T-helper 9 cell (primary cell): ENCODE data around the gene MAP2K6.
"Not testable (repeated sequence)": the region's sequence is repeated elsewhere in the genome, so short reads cannot be mapped to it uniquely, and the experiment has no call there.

ENCODE experiments used
- DNase-seq: peaks from one replicate; pipeline ENCODE4 v3.0.0-alpha.2; 2020

The MAP2K6 gene

DNA sequence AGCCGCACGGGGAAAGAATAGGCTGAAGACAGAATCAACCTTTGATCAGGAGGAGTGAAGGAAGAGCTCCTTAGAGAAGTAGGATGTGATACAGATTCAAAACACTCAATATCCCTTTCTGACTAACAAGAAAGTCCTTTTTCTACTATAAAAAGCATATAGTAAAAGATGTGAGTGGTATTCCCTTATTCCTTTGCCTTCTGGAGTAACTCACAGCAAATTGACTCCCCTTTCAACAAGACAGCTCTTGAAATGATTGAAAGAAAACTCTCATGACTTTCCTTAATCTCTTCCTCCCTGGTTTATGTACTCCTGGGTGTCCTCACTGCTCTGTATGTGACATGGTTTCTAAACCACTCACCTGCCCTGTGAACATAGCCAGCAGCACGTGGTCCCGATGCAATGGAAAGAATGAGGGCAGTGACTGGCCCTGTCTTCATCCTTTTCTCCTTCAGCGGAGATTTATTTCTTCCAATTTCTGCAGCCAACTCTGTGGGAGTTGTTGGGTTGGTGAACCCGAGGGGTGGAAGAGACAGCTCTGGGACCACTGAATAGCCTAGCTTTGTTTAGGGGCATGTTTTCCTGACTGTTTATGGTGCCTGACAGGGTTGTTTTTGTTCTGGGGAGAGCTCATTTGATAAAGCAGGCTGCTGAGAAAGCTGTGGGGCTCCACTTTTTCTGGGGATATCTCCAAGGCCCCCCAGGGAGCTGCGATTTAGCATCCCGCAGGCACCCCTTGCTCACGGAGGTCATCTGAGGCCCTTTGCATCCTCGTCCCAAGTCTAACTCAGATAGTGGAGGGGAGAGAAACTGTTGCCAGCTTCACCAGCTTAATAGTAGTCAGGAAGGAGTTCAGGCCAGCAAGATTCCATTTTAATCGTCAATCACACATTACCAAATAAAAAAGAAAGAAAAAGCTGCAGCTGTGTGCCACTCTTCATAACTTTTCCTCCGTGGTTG is 46.7 kb downstream of the MAP2K6 start:
- DNase-seq: no peak

DNA sequence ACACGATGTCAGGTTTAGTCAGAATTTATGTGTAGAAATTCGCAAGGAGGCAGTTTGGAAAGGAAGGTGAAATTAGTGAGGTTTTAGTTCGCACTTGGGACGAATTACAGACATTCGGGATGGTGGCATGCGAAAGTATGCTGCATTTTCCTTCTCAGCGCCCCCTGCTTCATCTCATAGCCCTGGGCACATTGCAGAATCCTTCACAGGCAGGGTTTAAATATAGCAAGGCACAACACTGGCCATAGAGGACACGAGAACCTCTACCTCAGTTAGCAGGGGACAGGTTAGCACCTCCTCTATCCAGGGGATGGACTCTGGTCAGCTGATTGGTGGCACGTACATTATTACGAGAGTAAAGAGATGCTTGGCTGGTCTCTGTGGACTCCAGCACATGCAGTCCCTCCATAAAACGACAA is 47.5 kb downstream of the MAP2K6 start:
- DNase-seq: no peak

DNA sequence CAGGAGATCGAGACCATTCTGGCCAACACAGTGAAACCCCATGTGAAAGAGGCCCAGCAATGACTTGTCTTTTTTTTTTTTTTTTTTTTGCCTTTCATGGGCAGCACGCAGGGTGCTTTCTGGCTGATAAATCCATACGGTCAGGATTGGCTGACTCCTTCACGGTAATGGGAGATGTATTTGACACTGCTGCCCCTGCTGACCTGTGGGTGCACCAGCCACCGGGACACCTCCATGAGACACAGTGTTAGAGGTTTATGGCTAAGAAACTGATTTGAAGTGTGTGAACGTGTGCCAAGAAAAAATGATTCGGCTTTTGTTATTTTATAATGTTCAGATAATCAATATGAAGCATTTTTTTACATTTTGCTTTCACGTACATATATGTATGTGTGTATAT is 48.4 kb downstream of the MAP2K6 start:
- no peak for DNase-seq

DNA sequence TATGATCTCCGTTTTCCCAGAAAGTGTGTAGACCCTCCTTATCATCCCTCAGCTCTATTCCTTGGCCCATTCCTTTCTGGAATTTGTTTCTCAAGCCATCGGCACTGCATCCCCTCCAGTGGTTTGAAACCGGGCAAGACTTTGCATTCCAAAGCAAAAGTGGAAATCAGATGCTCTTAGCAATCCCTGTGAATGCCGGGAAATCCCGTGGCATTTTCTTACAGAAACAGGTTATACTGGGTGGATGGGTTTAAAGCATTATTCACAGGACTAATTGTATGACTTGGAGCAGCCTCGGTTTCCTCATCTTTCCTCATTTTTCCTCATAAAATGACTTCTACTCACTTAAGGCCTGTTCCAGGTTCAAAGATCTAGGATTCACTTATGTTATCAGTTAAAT is 52.0 kb downstream of the MAP2K6 start:
- no peak for DNase-seq

DNA sequence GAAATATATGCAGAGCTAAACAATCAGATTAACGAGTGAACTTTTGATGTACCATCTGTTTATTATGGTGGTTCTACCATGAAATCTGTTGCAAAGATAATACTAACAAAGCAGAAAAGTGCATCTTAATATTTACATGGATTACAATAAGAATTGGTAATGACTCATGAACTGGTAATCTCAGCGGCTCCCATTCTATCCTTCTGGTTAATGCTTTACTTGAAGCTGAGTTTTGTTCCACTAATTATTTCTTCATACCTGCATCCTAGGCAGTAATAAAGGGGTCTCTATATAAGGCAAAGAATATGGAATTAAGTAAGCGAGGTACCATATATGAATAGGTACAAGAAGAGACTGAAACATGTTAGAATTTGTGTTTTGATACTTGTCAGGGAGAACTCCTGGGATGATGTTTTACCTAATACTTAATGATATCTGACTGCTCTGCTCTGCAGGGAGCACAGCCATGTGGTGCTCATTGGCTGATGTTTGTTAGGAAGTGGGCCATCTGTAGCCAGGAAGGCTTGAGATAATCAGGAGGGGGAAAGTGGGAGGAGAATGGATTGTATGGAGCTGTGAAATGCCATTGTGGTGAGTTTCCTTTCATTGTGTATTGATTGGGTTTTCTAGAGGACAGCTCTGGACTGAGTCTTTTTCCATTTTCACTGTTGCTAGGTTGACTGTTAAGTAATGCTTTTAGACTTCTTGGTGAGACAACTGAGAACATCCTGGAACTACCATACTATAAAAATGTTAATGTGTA is 52.6 kb downstream of the MAP2K6 start:
- no peak for DNase-seq

DNA sequence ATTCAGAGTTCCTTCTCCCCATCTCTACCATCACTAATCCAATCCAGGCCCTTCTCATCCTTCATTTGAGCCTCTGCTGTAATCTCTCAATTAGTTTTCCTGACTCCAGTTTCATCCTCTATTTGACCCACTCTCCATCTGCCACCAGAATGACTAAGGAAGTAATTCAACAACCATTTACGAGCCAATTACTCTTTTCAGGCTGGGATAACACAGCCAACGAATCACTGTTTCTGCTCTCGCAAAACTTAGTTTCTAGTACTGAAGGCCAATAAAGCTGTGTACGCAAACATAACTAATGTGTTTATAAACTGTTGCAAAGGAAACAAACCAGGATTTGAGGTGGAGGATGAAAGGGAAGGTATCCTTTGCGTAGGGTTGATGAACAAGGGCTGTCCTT is 53.7 kb downstream of the MAP2K6 start:
- no peak for DNase-seq

DNA sequence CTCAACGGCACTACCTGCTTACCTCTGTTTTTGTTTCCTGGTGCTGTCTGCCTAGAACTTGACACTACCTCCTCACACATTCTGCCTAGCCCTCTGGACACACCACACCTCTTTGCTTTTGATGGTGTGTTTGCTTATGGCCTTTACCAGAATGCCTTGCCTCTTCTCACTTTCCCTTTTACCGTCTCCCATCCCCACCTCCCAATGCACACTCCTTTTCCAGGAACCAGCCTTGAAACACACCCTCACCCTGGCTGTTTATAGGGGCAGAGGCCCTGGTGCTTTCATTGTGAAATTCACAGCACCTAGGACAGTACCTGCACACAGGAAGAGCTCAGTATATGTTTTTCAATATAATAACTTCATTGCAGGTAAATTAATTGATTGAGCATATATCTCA is 56.2 kb downstream of the MAP2K6 start:
- no peak for DNase-seq

DNA sequence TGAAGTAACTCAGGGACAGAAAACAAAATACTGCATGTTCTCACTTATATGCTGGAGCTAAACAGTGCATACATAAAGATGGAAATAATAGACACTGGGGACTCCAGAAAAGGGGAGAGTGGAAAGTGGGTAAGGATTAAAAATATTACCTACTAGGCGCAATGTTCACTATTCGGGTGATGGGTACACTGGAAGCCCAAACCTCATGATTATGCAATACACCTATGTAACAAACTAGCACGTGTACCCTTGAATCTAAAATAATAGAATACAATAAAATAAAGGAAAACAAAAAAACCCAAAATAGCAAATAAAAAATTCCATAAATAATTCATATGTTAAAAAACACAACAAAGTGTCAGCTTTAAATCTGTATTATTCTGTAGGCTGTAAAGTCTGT is 56.9 kb downstream of the MAP2K6 start:
- no peak for DNase-seq

DNA sequence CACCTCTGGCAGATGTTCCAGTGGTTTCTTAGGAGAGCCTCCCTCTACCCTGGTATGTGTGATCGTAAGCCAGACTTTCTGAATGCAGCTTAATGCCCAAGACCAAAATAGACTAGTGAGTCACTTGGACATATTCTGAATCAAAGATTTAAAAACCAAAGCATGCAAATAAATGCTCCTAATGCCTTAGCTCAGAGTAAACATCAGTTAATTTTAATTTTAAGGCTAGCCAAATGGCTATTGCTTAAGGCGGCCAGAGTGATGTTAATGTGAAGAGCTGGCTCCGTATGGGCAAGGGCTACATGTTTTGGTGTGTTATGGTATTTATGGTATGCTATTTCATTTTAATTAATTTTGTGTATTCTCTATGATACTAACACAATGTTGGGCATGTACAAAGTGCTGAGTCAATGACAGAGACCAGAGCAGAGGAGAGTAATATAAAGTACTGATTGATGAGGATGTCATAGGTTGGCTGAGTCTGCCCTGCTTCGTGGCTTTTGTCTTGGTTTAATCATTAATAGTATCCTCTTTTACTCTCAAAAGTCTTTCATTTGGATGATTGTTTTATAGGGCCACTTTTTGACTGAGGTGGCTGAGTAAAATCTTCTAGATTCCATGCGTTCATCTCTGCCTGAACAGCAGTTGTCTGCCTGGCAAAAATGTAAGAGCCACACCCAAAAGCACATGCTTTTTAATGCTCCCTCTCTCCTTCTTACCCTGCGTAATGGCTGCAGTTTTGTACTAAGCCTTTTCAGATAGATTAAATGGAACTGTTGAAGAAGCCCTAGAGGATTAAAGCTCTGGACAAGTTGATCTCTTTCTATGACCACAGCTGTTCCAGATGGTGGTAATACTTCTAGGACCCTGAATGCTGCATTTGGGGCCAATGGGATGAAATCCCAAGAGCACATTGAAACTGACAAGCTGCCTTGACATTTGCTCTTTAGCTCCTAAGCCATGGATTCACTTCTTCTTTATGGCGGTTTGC is 59.6 kb downstream of the MAP2K6 start:
- DNase-seq: no peak

DNA sequence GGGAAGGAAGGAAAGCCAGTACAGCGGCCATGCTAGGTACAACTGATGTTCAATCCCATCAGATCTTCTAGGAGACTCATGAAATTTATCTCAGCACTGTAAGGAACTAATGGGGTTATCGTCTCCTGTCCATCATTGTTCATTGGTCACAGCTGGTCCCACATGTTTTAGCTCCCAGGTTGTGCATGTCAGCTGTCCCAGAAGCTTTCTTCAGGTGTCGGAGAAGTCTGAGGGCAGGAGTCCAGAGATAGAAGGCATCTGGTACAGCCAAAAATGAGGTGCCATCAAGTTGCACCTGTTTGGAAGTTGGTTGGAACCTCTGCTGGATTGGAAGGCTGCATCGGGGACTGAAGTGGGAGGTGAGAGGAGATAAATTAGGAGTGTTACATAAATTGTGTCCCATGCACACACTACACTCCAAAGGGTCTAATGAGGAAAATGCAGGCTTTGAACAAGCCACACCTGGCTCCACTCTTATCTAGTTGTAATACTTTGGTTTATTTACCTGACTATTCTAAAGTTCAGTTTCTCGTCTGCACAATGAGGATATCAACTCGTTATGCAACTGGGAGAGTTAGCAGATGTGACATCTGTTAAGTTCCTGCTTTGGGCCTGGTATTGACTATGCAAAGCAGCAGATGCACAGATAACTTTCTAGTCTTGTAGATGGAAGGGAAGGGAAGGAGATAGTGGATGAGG is 62.9 kb downstream of the MAP2K6 start:
- DNase-seq: no peak

DNA sequence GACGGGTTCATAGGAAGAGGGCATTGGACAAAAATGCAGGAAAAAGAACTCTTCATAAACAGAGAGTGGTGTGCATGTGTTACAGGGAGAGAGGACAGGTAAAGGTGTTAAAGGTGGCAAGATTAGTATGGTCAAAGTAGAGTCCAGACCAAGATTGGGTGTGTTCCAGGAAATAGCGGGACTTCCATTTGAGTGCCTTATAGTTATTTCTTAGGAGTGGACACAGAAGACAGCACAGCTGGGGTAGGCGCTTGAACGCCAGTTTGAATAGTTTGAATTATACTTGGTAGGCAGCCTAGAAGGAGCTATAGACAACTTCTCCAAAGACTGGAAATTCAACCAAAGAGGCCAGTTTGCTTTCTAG is 63.4 kb downstream of the MAP2K6 start:
- DNase-seq: no peak

DNA sequence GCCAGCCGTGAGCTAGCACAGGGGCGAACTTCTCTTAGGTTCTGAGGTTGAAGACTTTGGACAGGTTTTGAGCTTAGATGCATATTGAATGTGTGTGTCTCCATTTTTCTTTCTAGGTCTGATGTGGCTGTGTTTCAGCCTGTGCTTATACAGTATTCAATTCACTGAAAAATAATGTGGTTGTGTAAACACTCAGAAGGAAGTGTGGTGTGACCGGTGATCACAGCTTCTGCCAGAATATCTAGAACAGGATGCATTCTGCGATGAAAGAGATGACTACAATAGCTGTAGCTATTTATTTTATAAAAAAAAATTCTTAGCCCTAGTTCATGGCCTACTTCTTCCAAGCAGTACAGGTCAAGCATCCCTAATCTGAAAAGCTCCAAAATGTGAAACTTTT is 64.4 kb downstream of the MAP2K6 start:
- DNase-seq: no peak

DNA sequence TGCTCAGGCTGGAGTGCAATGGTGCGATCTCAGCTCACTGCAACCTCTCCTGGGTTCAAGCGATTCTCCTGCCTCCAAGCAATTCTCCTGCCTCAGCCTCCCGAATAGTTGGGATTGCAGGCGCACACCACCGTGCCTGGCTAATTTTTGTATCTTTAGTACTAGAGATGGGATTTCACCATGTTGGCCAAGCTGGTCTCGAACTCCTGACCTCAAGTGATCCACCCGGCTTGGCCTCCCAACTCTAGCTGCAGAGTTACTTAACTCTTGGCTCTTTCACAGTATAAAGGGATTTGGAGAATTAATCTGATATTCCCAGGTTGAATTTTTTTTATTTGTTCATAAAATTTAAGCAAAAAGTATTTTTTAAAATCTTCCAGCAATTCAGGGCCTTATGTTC is 65.3 kb downstream of the MAP2K6 start:
- not testable (repeated sequence) for DNase-seq

DNA sequence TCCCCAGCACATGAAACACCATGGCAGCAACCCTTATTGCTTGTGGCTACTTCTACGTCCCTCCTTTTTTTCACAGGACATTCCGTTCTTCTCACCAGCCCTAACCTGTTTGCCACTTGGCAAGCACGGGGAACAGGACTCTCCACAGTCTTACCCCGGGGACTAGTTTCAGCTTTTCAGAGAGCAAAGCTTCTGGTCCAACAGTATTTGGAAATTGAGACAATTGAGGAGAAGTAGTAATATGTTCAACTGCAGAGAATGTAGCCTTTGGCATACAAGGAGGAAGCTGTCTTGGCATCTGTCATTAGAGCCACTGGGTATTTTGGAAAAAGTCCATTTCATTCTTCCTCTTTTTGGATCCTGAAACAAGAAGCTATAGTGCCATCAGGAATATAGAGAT is 65.7 kb downstream of the MAP2K6 start:
- DNase-seq: no peak

DNA sequence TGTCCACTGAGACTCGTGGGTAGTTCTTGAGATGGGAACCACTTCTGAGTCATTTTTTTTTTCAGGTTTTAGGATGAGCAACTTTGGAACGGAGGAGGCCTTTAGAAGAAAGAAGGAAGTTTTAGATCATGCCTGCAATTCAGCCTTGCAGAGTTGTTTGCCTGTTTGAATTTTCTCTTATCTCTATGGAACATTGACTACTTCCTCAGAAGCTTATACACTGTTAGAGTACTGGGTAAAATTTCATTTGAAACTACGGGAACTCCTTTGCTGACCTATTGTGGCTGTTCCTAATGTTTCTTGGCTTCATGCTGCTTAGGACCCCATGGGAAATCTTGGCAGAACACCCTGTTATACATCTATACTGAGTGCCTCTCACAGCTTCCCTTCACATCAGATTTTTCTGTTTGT is 70.8 kb downstream of the MAP2K6 start:
- DNase-seq: no peak

DNA sequence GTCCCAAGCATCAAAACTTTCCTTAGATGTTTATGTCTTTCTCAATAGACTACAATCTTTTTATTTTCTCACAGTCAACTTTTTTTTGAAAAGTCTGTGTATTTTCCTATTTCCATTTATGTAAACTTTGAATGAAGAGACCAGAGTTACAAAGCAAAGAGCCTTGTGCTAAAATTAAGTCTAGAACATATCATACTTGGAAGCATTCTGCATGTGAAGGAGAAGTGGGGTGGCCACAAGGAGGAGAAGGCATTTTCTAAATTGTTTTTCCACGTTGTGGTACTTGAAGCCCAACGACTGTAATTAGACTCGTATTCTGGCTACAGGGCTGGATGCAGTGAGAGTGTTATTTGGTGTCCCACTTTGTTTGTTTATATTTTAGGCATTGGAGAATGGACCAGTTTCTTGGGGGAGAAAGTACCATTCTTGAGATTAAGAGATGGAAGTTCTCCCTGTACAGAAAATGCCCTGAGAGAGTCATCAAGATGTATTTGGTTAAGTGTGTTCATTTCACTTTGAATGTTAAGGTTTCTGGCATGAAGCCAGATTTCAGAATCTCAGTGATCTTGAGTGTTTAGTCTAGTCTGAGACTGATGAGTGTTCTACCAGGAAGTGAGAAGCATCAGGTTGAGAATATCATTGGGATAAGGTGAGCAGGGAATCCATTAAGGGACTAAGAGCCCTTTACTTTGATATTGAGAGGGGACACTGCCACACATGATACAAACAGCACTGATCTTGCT is 71.6 kb downstream of the MAP2K6 start:
- no peak for DNase-seq

DNA sequence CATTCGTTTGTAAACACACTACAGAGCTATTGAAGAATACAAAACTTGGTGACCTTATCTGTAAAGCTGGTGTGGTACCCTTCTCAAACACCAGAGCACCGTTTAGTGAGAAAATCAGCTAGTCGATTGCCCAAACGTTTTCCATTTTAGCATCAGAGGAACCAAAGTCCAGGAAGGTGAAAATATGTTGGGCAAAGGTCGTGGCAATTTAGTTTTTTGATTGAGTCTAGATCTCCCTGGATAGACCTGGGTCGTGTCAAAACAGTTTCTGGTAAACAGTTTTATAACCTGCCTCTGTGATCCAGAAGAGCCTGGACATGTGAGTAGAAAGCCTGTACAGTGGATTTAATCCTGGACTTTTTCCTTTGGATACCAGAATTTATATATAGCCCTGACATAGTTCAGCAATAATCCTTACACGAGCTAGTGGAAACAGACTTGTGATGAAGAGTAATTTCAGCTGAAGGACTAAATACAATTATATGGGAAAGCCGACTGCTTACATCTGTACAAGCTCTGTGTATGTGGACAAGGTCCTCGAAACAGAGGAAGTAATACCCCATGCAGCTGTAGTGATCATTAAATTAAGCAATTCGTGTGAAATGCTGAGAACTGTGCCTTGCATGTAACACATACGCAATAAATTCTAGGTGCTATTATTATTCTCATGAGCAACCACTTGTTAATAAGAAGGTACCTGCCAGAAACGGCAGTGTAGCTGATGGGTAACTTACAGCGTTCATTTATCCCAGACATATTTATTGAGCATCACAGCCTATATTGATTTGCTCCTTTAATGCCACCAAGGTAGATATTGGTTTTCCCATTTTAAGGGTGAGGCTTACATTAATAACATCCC is 72.5 kb downstream of the MAP2K6 start:
- no peak for DNase-seq

DNA sequence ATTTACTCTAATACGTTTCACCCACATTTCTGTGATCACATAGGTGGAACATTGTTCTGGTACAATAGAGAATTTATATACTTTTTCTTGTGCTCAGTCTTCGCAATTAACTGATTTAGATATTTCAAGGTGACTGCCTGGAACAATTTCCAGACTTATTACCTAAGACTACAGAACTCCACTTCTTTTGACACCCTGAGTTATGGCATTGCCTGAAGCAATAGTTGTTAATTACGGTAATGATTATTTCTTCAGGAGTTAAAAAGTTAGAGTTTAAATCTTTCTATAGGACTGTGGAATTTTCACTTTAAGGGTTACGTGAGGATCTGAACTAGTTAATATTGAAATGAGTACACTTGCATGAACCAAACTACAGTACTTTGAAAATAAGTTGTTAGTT is 74.8 kb downstream of the MAP2K6 start:
- no peak for DNase-seq

DNA sequence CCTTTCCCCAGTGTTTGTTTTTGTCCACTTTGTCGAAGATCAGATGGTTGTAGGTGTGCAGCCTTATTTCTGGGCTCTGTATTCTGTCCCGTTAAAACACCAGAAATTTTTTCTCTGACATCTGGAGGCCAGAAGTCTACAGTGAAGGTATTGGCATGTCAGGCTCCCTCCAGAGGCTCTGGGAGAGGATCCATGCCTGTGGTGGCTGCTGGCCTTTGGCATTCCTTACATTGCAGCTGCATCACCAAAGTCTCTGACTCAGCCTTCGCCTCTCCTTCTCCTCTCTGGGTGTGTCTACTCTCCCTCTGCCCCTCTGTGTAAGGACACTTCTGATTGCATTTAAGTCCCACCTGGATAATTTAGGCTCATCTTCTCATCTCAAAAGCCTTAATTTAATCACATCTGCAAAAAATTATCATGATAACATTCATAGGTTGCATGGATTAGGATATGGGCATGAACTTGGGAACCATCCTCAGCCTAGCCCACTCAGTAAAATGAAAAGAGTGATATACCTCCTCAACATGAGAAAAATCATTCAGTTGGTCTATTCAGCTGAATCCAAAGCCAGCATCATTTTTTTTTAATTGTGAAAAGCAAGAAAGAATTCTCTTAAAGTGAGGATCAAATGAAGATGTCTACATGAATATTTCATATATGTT is 78.0 kb downstream of the MAP2K6 start:
- DNase-seq: no peak

DNA sequence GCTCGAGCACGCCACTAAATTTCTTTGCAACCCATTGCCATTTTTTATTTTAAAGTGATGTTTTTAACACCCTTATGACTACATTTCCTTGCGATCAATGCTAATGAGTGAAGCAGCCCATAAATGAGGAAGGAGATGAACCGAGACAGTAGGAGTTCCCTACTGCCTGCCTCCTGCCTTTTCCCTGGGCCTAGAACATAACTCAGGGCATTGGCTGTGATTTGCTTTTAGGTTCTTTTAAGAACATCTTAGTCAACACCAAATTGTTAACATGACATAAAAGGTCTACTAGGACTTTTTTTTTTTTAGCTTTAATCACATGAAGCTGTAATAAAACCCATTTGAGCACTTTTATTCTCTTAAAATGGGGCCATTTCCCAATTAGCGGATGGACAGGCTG is 81.3 kb downstream of the MAP2K6 start:
- no peak for DNase-seq
